HEK293 (cell line): ENCODE data around the gene FAM234B.

Source experiments
- CTCF ChIA-PET: fragments of 350-600 bp; formaldehyde crosslinking; extraction: SDS; loops from one replicate; lab custom pipeline; 2021; ENCODE audit warnings: antibody characterized with exemption; lab: Yijun Ruan, JAX
- POLR2A ChIA-PET: fragments of 300-600 bp; formaldehyde crosslinking; extraction: SDS; loops from one replicate; lab custom pipeline; 2020; ENCODE audit warnings: antibody characterized with exemption, inconsistent platforms; lab: Yijun Ruan, JAX
- H3K27ac ChIP-seq: fragments of 200-500 bp; sonication (Bioruptor generic); 2 replicates; pipeline ENCODE4 v1.5.1; 2014; ENCODE audit warnings: low read depth, low read length, control low read depth, inconsistent platforms; ENCODE audit errors: extremely low read depth
- H3K36me3 ChIP-seq, 2 experiments: fragments of 200-500 bp in 1 of 2; sonication (Bioruptor generic) in 1 of 2; 1 replicate in 1 of 2; 2 replicates in 1 of 2; pipeline ENCODE4 v1.5.1; 2014 to 2017; ENCODE audit warnings: inconsistent platforms in 2 of 2, low read length in 2 of 2; ENCODE audit not compliant: control insufficient read depth in 2 of 2, insufficient read depth in 1 of 2
- H3K4me1 ChIP-seq: fragments of 200-500 bp; sonication (Bioruptor generic); 2 replicates; pipeline ENCODE4 v1.5.1; 2014; ENCODE audit warnings: mild to moderate bottlenecking, low read length, inconsistent platforms; ENCODE audit not compliant: control insufficient read depth, insufficient read depth
- H3K4me3 ChIP-seq: 2 replicates; pipeline ENCODE4 v1.5.1; 2011; ENCODE audit warnings: low read depth, mild to moderate bottlenecking, control low read depth, low read length, moderate library complexity
- H3K9me3 ChIP-seq: fragments of 200-500 bp; sonication (Bioruptor generic); 2 replicates; pipeline ENCODE4 v1.5.1; 2014; ENCODE audit warnings: low read depth, low read length, inconsistent platforms; ENCODE audit not compliant: control insufficient read depth, insufficient read depth
- GLI2 ChIP-seq: fragments of 450-650 bp; formaldehyde crosslinking; IDR thresholded peaks from 2 replicates; pipeline ENCODE4; 2017; ENCODE audit warnings: missing biosample characterization, missing genetic modification characterization, low read depth, borderline replicate concordance
- GLIS1 ChIP-seq: fragments of 450-650 bp; formaldehyde crosslinking; IDR thresholded peaks from 2 replicates; pipeline ENCODE4 v1.5.1; 2016; ENCODE audit warnings: missing biosample characterization, missing genetic modification characterization
- KLF1 ChIP-seq: fragments of 450-650 bp; formaldehyde crosslinking; IDR thresholded peaks from 2 replicates; pipeline ENCODE4 v1.5.1; 2016; ENCODE audit warnings: missing biosample characterization, missing genetic modification characterization
- OSR2 ChIP-seq: fragments of 450-650 bp; formaldehyde crosslinking; IDR thresholded peaks from 2 replicates; pipeline ENCODE4 v1.5.1; 2016; ENCODE audit warnings: missing biosample characterization, missing genetic modification characterization
- TRIM28 ChIP-seq: IDR thresholded peaks from 2 replicates; pipeline ENCODE4 v1.6.1; 2011; ENCODE audit warnings: low read length, control low read depth, borderline replicate concordance
- YY2 ChIP-seq: fragments of 450-650 bp; formaldehyde crosslinking; IDR thresholded peaks from 2 replicates; pipeline ENCODE4 v1.5.1; 2016; ENCODE audit warnings: missing biosample characterization, missing genetic modification characterization
- ZBTB26 ChIP-seq: fragments of 450-650 bp; formaldehyde crosslinking; optimal IDR thresholded peaks from 2 replicates; pipeline ENCODE3; 2016; ENCODE audit warnings: missing biosample characterization, mild to moderate bottlenecking, missing genetic modification characterization
- ZBTB49 ChIP-seq: fragments of 450-650 bp; formaldehyde crosslinking; IDR thresholded peaks from 2 replicates; pipeline ENCODE4 v1.5.1; 2016; ENCODE audit warnings: missing biosample characterization, missing genetic modification characterization, low read depth
- ZNF184 ChIP-seq: fragments of 450-650 bp; IDR thresholded peaks from 2 replicates; pipeline ENCODE4 v1.5.1; 2018; ENCODE audit warnings: missing biosample characterization, mild to moderate bottlenecking, missing genetic modification characterization
- ZNF2 ChIP-seq: fragments of 450-650 bp; formaldehyde crosslinking; IDR thresholded peaks from 2 replicates; pipeline ENCODE4 v1.5.1; 2016; ENCODE audit warnings: missing biosample characterization, missing genetic modification characterization
- ZNF221 ChIP-seq: fragments of 450-650 bp; formaldehyde crosslinking; IDR thresholded peaks from 2 replicates; pipeline ENCODE4 v1.5.1; 2017; ENCODE audit warnings: missing biosample characterization, missing genetic modification characterization, borderline replicate concordance
- ZNF23 ChIP-seq: fragments of 450-650 bp; formaldehyde crosslinking; IDR thresholded peaks from 2 replicates; pipeline ENCODE4 v1.5.1; 2016; ENCODE audit warnings: missing biosample characterization, missing genetic modification characterization, borderline replicate concordance
- ZNF354C ChIP-seq: fragments of 450-650 bp; formaldehyde crosslinking; IDR thresholded peaks from 2 replicates; pipeline ENCODE4 v1.5.1; 2016; ENCODE audit warnings: missing biosample characterization, missing genetic modification characterization, low read depth, borderline replicate concordance
- ZNF37A ChIP-seq: fragments of 450-650 bp; IDR thresholded peaks from 2 replicates; pipeline ENCODE4 v1.5.1; 2018; ENCODE audit warnings: missing biosample characterization, missing genetic modification characterization
- ZNF394 ChIP-seq: fragments of 450-650 bp; formaldehyde crosslinking; IDR thresholded peaks from 2 replicates; pipeline ENCODE4 v1.5.1; 2016; ENCODE audit warnings: missing biosample characterization, missing genetic modification characterization, mild to moderate bottlenecking, moderate library complexity, borderline replicate concordance
- ZNF529 ChIP-seq: fragments of 450-650 bp; formaldehyde crosslinking; IDR thresholded peaks from 2 replicates; pipeline ENCODE4 v1.5.1; 2017; ENCODE audit warnings: missing genetic modification characterization, missing biosample characterization; ENCODE audit not compliant: insufficient replicate concordance
- ZNF548 ChIP-seq: fragments of 450-650 bp; formaldehyde crosslinking; IDR thresholded peaks from 2 replicates; pipeline ENCODE4 v1.5.1; 2016; ENCODE audit warnings: missing biosample characterization, missing genetic modification characterization
- ZNF624 ChIP-seq: fragments of 450-650 bp; formaldehyde crosslinking; IDR thresholded peaks from 2 replicates; pipeline ENCODE4 v1.5.1; 2017; ENCODE audit warnings: missing biosample characterization, missing genetic modification characterization
- ZNF660 ChIP-seq: fragments of 450-650 bp; IDR thresholded peaks from 2 replicates; pipeline ENCODE4 v1.5.1; 2018; ENCODE audit warnings: missing biosample characterization, mild to moderate bottlenecking, missing genetic modification characterization
- ZNF664 ChIP-seq: fragments of 450-650 bp; formaldehyde crosslinking; IDR thresholded peaks from 2 replicates; pipeline ENCODE4 v1.5.1; 2016; ENCODE audit warnings: missing biosample characterization, missing genetic modification characterization
- ZNF701 ChIP-seq: fragments of 450-650 bp; formaldehyde crosslinking; IDR thresholded peaks from 2 replicates; pipeline ENCODE4 v1.5.1; 2016; ENCODE audit warnings: missing biosample characterization, missing genetic modification characterization
- ZNF791 ChIP-seq: fragments of 450-650 bp; formaldehyde crosslinking; IDR thresholded peaks from 2 replicates; pipeline ENCODE4 v1.5.1; 2016; ENCODE audit warnings: missing biosample characterization, missing genetic modification characterization
- TF ChIP-seq, protein P1 (sequence below): fragments of 450-650 bp; formaldehyde crosslinking; IDR thresholded peaks from 2 replicates; pipeline ENCODE4 v1.5.1; 2016; ENCODE audit warnings: missing biosample characterization, missing genetic modification characterization
- TF ChIP-seq, protein P2 (sequence below): fragments of 450-650 bp; formaldehyde crosslinking; IDR thresholded peaks from 2 replicates; pipeline ENCODE4 v1.5.0; 2017; ENCODE audit warnings: missing biosample characterization, missing genetic modification characterization, borderline replicate concordance

Gene FAM234B

DNA sequence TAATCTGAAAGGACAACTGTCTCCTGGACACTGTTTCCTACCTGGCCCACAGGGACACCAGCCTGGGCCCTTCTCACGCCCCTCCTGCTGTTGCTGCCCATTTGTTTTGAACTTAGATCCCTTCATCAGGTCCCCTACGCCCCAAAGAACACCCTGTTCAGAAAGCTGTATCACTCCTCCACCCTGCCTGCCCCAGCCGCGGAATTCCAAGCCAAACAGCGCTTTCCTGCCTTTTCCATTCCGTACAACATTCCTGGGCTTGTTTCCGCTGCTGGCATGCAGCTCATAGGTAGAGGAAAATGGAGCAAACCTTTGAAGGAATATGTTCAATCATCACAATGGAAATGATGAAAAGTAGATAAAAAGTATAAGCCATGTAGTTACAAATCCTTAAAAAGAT is 72.1 kb downstream of the FAM234B start (continued):
- TF ChIP-seq GLIS1 (tag by site-specific recombination) = no peak
- TF ChIP-seq, all 188 proteins: peak for 0

DNA sequence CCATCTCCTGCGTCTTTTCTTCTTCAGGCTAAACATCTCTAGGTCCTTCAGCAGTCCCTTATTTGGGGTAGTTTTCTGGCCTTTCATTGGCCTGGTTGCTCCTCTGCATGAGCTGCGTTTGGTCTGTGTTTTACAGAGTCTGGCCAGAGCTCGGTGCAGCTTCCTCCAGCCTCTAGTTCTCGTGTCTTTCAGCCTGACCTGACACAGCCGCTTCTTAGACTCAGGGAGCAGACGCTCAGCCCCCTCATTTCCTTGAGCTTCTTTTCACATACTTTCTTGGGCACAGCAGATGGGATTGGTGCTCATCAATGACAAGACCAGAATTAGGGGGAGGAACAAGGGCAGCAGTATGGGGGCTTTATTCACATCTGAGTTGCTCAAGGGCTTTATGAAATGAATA is 72.8 kb downstream of the FAM234B start:
- POLR2A ChIA-PET = no interaction called here
- Histone ChIP-seq H3K36me3 (no peaks in the 10 kb centered on the region), H3K27ac (no peak overlapping the region), H3K4me3 (no peak overlapping the region), H3K4me1 (no peaks in the 10 kb centered on the region), H3K9me3 (no peaks in the 10 kb centered on the region)
- CTCF ChIA-PET = interaction anchor here (0.6 to 2.2 kb wide), 4 partner anchors 18 to 540 kb away, joined by 3 to 8 read pairs (median 4); no protein-coding TSS in a partner anchor
- TF ChIP-seq ZNF701 (tag by site-specific recombination) (no peak), ZNF37A (tag by site-specific recombination) (no peak), ZBTB49 (no peak), ZNF394 (tag by site-specific recombination) (no peak), TRIM28 (no peak), ZNF529 (tag by site-specific recombination) (no peak), ZNF660 (tag by site-specific recombination) (no peak), ZNF221 (tag by site-specific recombination) (no peak)

DNA sequence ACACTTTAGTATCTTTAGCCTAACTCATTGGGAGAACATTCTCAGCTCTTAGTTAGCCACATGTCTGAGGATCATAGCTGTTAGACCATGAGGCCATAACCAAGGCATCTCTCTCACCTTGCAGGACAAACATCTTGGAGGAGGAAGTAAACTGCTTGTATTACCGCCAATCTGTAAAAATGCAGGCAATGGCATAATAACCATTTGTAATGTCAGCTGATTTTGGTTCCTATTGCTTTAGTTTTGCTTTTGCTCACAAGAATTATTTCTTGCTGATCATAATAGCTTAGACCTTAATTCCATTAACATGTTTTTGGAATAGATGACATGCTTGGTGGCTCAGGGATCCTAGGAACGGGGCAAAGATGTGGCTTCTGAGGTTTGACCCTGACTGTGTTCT is 75.6 kb downstream of the FAM234B start:
- H3K27ac ChIP-seq = no peak overlapping the region
- CTCF ChIA-PET = no interaction called here
- H3K36me3 ChIP-seq = no peaks in the 10 kb centered on the region
- POLR2A ChIA-PET = no interaction called here
- H3K4me1 ChIP-seq = no peaks in the 10 kb centered on the region
- TF ChIP-seq ZNF354C (no peak), KLF1 (tag by site-specific recombination) (no peak), ZNF791 (tag by site-specific recombination) (no peak)
- no peaks in the 10 kb centered on the region for H3K9me3 ChIP-seq
- no peak overlapping the region for H3K4me3 ChIP-seq

- ChIA-PET CTCF (no interaction called here), POLR2A (no interaction called here)
- Histone ChIP-seq H3K36me3 (no peaks in the 10 kb centered on the region), H3K4me3 (no peak overlapping the region), H3K27ac (no peak overlapping the region), H3K9me3 (no peaks in the 10 kb centered on the region), H3K4me1 (no peaks in the 10 kb centered on the region)
- no peak for TF ChIP-seq GLIS1 (tag by site-specific recombination)
- TF ChIP-seq ZNF664 (tag by site-specific recombination) = no peak
- no peak for TF ChIP-seq YY2 (tag by site-specific recombination)
- no peak for TF ChIP-seq ZNF2 (tag by site-specific recombination)
- TF ChIP-seq ZNF791 (tag by site-specific recombination) = no peak
- no peak for TF ChIP-seq ZNF184 (tag by site-specific recombination)
- no peak for TF ChIP-seq ZNF624 (tag by site-specific recombination)
- TF ChIP-seq GLI2 = no peak
- TF ChIP-seq, protein P1, sequence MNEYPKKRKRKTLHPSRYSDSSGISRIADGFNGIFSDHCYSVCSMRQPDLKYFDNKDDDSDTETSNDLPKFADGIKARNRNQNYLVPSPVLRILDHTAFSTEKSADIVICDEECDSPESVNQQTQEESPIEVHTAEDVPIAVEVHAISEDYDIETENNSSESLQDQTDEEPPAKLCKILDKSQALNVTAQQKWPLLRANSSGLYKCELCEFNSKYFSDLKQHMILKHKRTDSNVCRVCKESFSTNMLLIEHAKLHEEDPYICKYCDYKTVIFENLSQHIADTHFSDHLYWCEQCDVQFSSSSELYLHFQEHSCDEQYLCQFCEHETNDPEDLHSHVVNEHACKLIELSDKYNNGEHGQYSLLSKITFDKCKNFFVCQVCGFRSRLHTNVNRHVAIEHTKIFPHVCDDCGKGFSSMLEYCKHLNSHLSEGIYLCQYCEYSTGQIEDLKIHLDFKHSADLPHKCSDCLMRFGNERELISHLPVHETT (tag by site-specific recombination) = no peak
- no peak for TF ChIP-seq ZNF23 (tag by site-specific recombination)
- TF ChIP-seq ZNF548 (tag by site-specific recombination) = no peak
- TF ChIP-seq, protein P2, sequence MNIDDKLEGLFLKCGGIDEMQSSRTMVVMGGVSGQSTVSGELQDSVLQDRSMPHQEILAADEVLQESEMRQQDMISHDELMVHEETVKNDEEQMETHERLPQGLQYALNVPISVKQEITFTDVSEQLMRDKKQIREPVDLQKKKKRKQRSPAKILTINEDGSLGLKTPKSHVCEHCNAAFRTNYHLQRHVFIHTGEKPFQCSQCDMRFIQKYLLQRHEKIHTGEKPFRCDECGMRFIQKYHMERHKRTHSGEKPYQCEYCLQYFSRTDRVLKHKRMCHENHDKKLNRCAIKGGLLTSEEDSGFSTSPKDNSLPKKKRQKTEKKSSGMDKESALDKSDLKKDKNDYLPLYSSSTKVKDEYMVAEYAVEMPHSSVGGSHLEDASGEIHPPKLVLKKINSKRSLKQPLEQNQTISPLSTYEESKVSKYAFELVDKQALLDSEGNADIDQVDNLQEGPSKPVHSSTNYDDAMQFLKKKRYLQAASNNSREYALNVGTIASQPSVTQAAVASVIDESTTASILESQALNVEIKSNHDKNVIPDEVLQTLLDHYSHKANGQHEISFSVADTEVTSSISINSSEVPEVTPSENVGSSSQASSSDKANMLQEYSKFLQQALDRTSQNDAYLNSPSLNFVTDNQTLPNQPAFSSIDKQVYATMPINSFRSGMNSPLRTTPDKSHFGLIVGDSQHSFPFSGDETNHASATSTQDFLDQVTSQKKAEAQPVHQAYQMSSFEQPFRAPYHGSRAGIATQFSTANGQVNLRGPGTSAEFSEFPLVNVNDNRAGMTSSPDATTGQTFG (tag by site-specific recombination) = no peak
- no peak for TF ChIP-seq ZBTB26 (tag by site-specific recombination)
- no peak for TF ChIP-seq OSR2 (tag by site-specific recombination)
Measured at GRCh38 chr12:13120413-13120812, 76.2 kb downstream of the FAM234B start.
